H1 (cell line): ENCODE measurements around the gene NEGR1. TPM values are rescaled to one million over a fixed set of nuclear protein-coding genes. Genes with fewer than 3 reads are reported as not detected.

ENCODE experiments used
- CTCF ChIA-PET: fragments of 300-600 bp; sonication (Branson Sonifier 250); formaldehyde crosslinking; loops from one replicate; lab custom pipeline; 2021; ENCODE audit not compliant: partially characterized antibody; lab: Charles Lee
- POLR2A ChIA-PET: fragments of 300-600 bp; sonication (Branson Sonifier 250); formaldehyde crosslinking; loops from one replicate; lab custom pipeline; 2021; ENCODE audit warnings: inconsistent platforms; ENCODE audit not compliant: partially characterized antibody; lab: Charles Lee
- DNase-seq, 2 experiments: peaks; one replicate each; pipeline versions ENCODE4 v3.0.0 to v3.0.0-alpha.2; 2010 to 2022; ENCODE audit warnings: low spot score in 2 of 2, low read depth in 1 of 2, mixed read lengths in 1 of 2
- FAIRE-seq: peaks from 2 replicates; lab custom pipeline; 2011; peaks lifted over from hg19 to GRCh38; lab: Jason Lieb, UNC
- H2AFZ ChIP-seq: 2 replicates; pipeline ENCODE4 v1.8.1; 2012; ENCODE audit warnings: low read length, inconsistent platforms
- H2AK5ac ChIP-seq: 2 replicates; pipeline ENCODE4 v1.6.1; 2013; ENCODE audit warnings: low read depth, low read length
- H2BK120ac ChIP-seq: replicated peaks from 2 replicates; pipeline ENCODE3; 2013; ENCODE audit warnings: low read depth, low read length, inconsistent platforms
- H2BK12ac ChIP-seq: 2 replicates; pipeline ENCODE4 v1.6.1; 2013; ENCODE audit warnings: low read depth, low read length
- H2BK15ac ChIP-seq: 2 replicates; pipeline ENCODE4 v1.6.1; 2013; ENCODE audit warnings: low read length
- H2BK20ac ChIP-seq: 2 replicates; pipeline ENCODE4 v1.6.1; 2013; ENCODE audit warnings: low read length
- H2BK5ac ChIP-seq: 2 replicates; pipeline ENCODE4 v1.6.1; 2013; ENCODE audit warnings: low read depth, low read length
- H3K14ac ChIP-seq: 2 replicates; pipeline ENCODE4 v1.6.1; 2013; ENCODE audit warnings: inconsistent platforms; ENCODE audit not compliant: insufficient read length
- H3K18ac ChIP-seq: 2 replicates; pipeline ENCODE4 v1.6.1; 2013; ENCODE audit warnings: low read length; ENCODE audit errors: extremely low read depth
- H3K23ac ChIP-seq: 2 replicates; pipeline ENCODE4 v1.6.1; 2013; ENCODE audit warnings: inconsistent platforms; ENCODE audit not compliant: insufficient read length
- H3K23me2 ChIP-seq: 2 replicates; pipeline ENCODE4 v1.6.1; 2013; ENCODE audit warnings: low read depth, low read length
- H3K27ac ChIP-seq: 2 replicates; pipeline ENCODE4 v1.6.1; 2011; ENCODE audit warnings: low read depth, low read length, inconsistent platforms
- H3K27me3 ChIP-seq, 4 experiments: replicated peaks in 1 of 4; 1 replicate in 1 of 4; 2 replicates in 3 of 4; pipeline versions ENCODE4 v1.6.1 to v1.8.1; 2011 to 2013; ENCODE audit warnings: low read length in 3 of 4, mild to moderate bottlenecking in 3 of 4, inconsistent platforms in 2 of 4, mixed read lengths in 2 of 4, moderate library complexity in 1 of 4; ENCODE audit not compliant: control insufficient read depth in 3 of 4, insufficient read depth in 3 of 4; ENCODE audit errors: extremely low read depth in 1 of 4
- H3K36me3 ChIP-seq, 4 experiments: 2 replicates each; pipeline versions ENCODE4 v1.6.1 to v1.8.1; 2011 to 2013; ENCODE audit warnings: mild to moderate bottlenecking in 4 of 4, low read length in 3 of 4, moderate library complexity in 2 of 4, control low read depth in 1 of 4, inconsistent platforms in 1 of 4; ENCODE audit not compliant: insufficient read depth in 4 of 4, control insufficient read depth in 2 of 4
- H3K4ac ChIP-seq: replicated peaks from 2 replicates; pipeline ENCODE3; 2013; ENCODE audit warnings: low read length, low read depth, mixed read lengths, inconsistent platforms; ENCODE audit not compliant: insufficient read length
- H3K4me1 ChIP-seq, 4 experiments: replicated peaks in 1 of 4; 1 replicate in 1 of 4; 2 replicates in 3 of 4; pipeline versions ENCODE4 v1.6.1 to v1.8.1; 2011 to 2013; ENCODE audit warnings: low read length in 3 of 4, inconsistent platforms in 2 of 4, mixed read lengths in 1 of 4; ENCODE audit not compliant: insufficient read depth in 4 of 4, control insufficient read depth in 3 of 4
- H3K4me2 ChIP-seq, 2 experiments: 2 replicates each; pipeline versions ENCODE4 v1.6.1 to v1.8.1; 2011 to 2013; ENCODE audit warnings: low read depth in 2 of 2, low read length in 2 of 2, control low read depth in 1 of 2, inconsistent platforms in 1 of 2, mild to moderate bottlenecking in 1 of 2; ENCODE audit not compliant: insufficient read depth in 1 of 2
- H3K4me3 ChIP-seq, 4 experiments: fragments of 200-600, 300-600 bp in 1 of 4; sonication (generic), shearing (Covaris generic), sonication (Bioruptor Twin) in 1 of 4; 2 replicates each; pipeline versions ENCODE4 v1.5.1 to v1.8.1; 2011 to 2016; ENCODE audit warnings: low read length in 4 of 4, low read depth in 3 of 4, control low read depth in 2 of 4, inconsistent platforms in 2 of 4, mild to moderate bottlenecking in 2 of 4, mixed read lengths in 1 of 4, moderate library complexity in 1 of 4; ENCODE audit not compliant: insufficient read depth in 2 of 4; ENCODE audit errors: extremely low read depth in 1 of 4
- H3K56ac ChIP-seq: replicated peaks from 2 replicates; pipeline ENCODE3; 2013; ENCODE audit warnings: low read depth, mild to moderate bottlenecking, mixed read lengths, low read length, inconsistent platforms; ENCODE audit not compliant: insufficient read length
- H3K79me1 ChIP-seq: 2 replicates; pipeline ENCODE4 v1.6.1; 2013; ENCODE audit warnings: low read depth, low read length, control low read depth
- H3K79me2 ChIP-seq, 2 experiments: 2 replicates each; pipeline versions ENCODE4 v1.6.1 to v1.8.1; 2012 to 2013; ENCODE audit warnings: low read length in 2 of 2, mild to moderate bottlenecking in 2 of 2, inconsistent platforms in 1 of 2; ENCODE audit not compliant: insufficient read depth in 2 of 2, control insufficient read depth in 1 of 2
- H3K9ac ChIP-seq, 4 experiments: replicated peaks in 1 of 4; 1 replicate in 1 of 4; 2 replicates in 3 of 4; pipeline versions ENCODE4 v1.6.1 to v1.8.1; 2011 to 2013; ENCODE audit warnings: low read depth in 3 of 4, low read length in 3 of 4, control low read depth in 2 of 4, mild to moderate bottlenecking in 2 of 4, moderate library complexity in 2 of 4, inconsistent platforms in 1 of 4; ENCODE audit errors: extremely low read depth in 1 of 4
- H3K9me3 ChIP-seq, 2 experiments: 2 replicates each; pipeline versions ENCODE4 v1.6.1 to v1.8.1; 2012 to 2013; ENCODE audit warnings: mild to moderate bottlenecking in 2 of 2, moderate library complexity in 2 of 2, control low read depth in 1 of 2, inconsistent platforms in 1 of 2, low read depth in 1 of 2, low read length in 1 of 2, mixed read lengths in 1 of 2; ENCODE audit not compliant: insufficient read depth in 2 of 2
- H4K20me1 ChIP-seq, 2 experiments: replicated peaks in 1 of 2; 2 replicates each; pipeline versions ENCODE3 to v1.8.1; 2011 to 2013; ENCODE audit warnings: inconsistent platforms in 2 of 2, low read length in 2 of 2, mild to moderate bottlenecking in 1 of 2; ENCODE audit not compliant: insufficient read depth in 2 of 2, control insufficient read depth in 1 of 2
- H4K5ac ChIP-seq: 2 replicates; pipeline ENCODE4 v1.6.1; 2013; ENCODE audit warnings: low read length, low read depth, mixed read lengths, inconsistent platforms; ENCODE audit not compliant: insufficient read length
- H4K8ac ChIP-seq: 2 replicates; pipeline ENCODE4 v1.8.0; 2013; ENCODE audit warnings: mild to moderate bottlenecking, moderate library complexity, low read length, inconsistent platforms; ENCODE audit not compliant: insufficient read depth; ENCODE audit errors: extremely low read depth
- H4K91ac ChIP-seq: replicated peaks from 2 replicates; pipeline ENCODE3; 2013; ENCODE audit warnings: low read length, mixed read lengths, inconsistent platforms; ENCODE audit not compliant: insufficient read length
- BACH1 ChIP-seq: IDR thresholded peaks from 2 replicates; pipeline ENCODE4 v1.6.1; 2012; ENCODE audit warnings: low read length, improper control_type of control experiment
- BCL11A ChIP-seq, 2 experiments: IDR thresholded peaks; one replicate each; pipeline ENCODE4 v1.6.1; 2011; ENCODE audit warnings: low read depth in 2 of 2, low read length in 2 of 2, mild to moderate bottlenecking in 2 of 2
- BRCA1 ChIP-seq: IDR thresholded peaks from 2 replicates; pipeline ENCODE4 v1.6.1; 2012; ENCODE audit warnings: low read depth, low read length, improper control_type of control experiment
- CTBP2 ChIP-seq: IDR thresholded peaks from 2 replicates; pipeline ENCODE4 v1.7.0; 2011; ENCODE audit warnings: borderline replicate concordance, mild to moderate bottlenecking, moderate library complexity, mixed read lengths, low read length; ENCODE audit not compliant: insufficient read depth, insufficient read length
- E2F6 ChIP-seq: IDR thresholded peaks from 2 replicates; pipeline ENCODE4 v1.6.1; 2012; ENCODE audit warnings: inconsistent platforms
- EGR1 ChIP-seq: IDR thresholded peaks from 2 replicates; pipeline ENCODE4 v1.6.1; 2011; ENCODE audit warnings: low read depth, low read length, borderline replicate concordance
- EZH2 ChIP-seq: fragments of 200-600 bp; sonication (generic); IDR thresholded peaks from 2 replicates; pipeline ENCODE4 v1.7.1; 2012; ENCODE audit warnings: low read depth, mild to moderate bottlenecking, moderate library complexity, low read length, inconsistent platforms; ENCODE audit not compliant: severe bottlenecking
- HDAC6 ChIP-seq: IDR thresholded peaks from one replicate; pipeline ENCODE4 v1.7.1; 2012; ENCODE audit warnings: low read depth, mild to moderate bottlenecking, inconsistent platforms, low read length, moderate library complexity
- JUN ChIP-seq: IDR thresholded peaks from 2 replicates; pipeline ENCODE4 v1.6.1; 2011; ENCODE audit warnings: low read depth, mild to moderate bottlenecking, improper control_type of control experiment, low read length
- JUND ChIP-seq: IDR thresholded peaks from 2 replicates; pipeline ENCODE4 v1.6.1; 2011; ENCODE audit warnings: mild to moderate bottlenecking, improper control_type of control experiment, low read length
- NRF1 ChIP-seq: IDR thresholded peaks from 2 replicates; pipeline ENCODE4 v1.6.1; 2011; ENCODE audit warnings: mild to moderate bottlenecking, low read depth, low read length, improper control_type of control experiment
- SP1 ChIP-seq: IDR thresholded peaks from 2 replicates; pipeline ENCODE4 v1.6.1; 2011; ENCODE audit warnings: low read depth, low read length
- SUZ12 ChIP-seq: fragments of 200-600 bp; sonication (generic); IDR thresholded peaks from 2 replicates; pipeline ENCODE4 v1.6.1; 2012; ENCODE audit warnings: mild to moderate bottlenecking, inconsistent platforms, low read length, moderate library complexity, mixed read lengths
- WGBS, 2 experiments: shearing (Covaris generic) in 1 of 2; methylation state at CpG; one replicate each; pipeline versions ENCODE4 v1.1.6 to v1.1.7; 2013 to 2015; ENCODE audit warnings: low lambda C conversion rate in 2 of 2, mixed read lengths in 2 of 2, inconsistent platforms in 1 of 2, low coverage in 1 of 2, missing lambda C conversion rate in 1 of 2; ENCODE audit not compliant: insufficient replicate concordance in 2 of 2, insufficient coverage in 1 of 2, insufficient read length in 1 of 2; ENCODE audit errors: extremely low coverage in 1 of 2, missing lambda C conversion rate in 1 of 2; 5-methylcytosine and 5-hydroxymethylcytosine counted together
- polyA plus RNA-seq, 7 experiments: library from polyadenylated mRNA; depleted of rRNA in 3 of 7; stranded (reverse) in 5 of 7; unstranded in 2 of 7; fragments of >200 nt in 5 of 7; fragments of 200-250 nt in 2 of 7; gene quantifications; 1 replicate in 5 of 7; 2 replicates in 1 of 7; 4 replicates in 1 of 7; pipeline versions ENCODE4 v1.2.1 to v1.2.3, GENCODE V29; 2011 to 2013; ENCODE audit warnings: missing spikeins in 2 of 7, mixed read lengths in 2 of 7
- total RNA-seq: library from RNA; stranded (reverse); fragmentation: NEBNext Ultra II Directional; extraction: Animal tissue kit (Norgen Biotek cat#: 25700); gene quantifications from 2 replicates; pipeline ENCODE4 v1.2.1, GENCODE V29; 2021

The NEGR1 gene
- total and polyA plus RNA-seq, 2 of the 8 experiments (the other 6 are each of a cell fraction or from before 2014, with no cell fraction given) = 0.71 to 1.3 TPM

- H2AK5ac ChIP-seq = no peak overlapping the region
- H2BK5ac ChIP-seq = no peak overlapping the region
- H3K27me3 ChIP-seq = no peaks in the 10 kb centered on the region
- H3K56ac ChIP-seq = no peak overlapping the region
- no peak overlapping the region for H4K8ac ChIP-seq
- no peak overlapping the region for H4K5ac ChIP-seq
- no peak overlapping the region for H4K91ac ChIP-seq
- H3K9ac ChIP-seq = no peak overlapping the region
- DNase-seq (no peak), FAIRE-seq (no peak)
- no peak overlapping the region for H3K27ac ChIP-seq
- H2BK15ac ChIP-seq = no peak overlapping the region
- no peak overlapping the region for H3K4me3 ChIP-seq
- H3K14ac ChIP-seq = no peak overlapping the region
- ChIA-PET POLR2A (no interaction called here), CTCF (no interaction called here)
- H2AFZ ChIP-seq = no peak overlapping the region
- no peak overlapping the region for H3K4ac ChIP-seq
- no peaks in the 10 kb centered on the region for H3K79me2 ChIP-seq
- no peak overlapping the region for H3K18ac ChIP-seq
- H2BK20ac ChIP-seq = no peak overlapping the region
- peaks cover 0 to 3% (median 0%) of the 10 kb centered on the region in 4 experiments; a peak in 3 of 7 replicates for H3K4me1 ChIP-seq
- no peak overlapping the region for H2BK12ac ChIP-seq
- H3K4me2 ChIP-seq = no peak overlapping the region
- no peaks in the 10 kb centered on the region for H4K20me1 ChIP-seq
- no peaks in the 10 kb centered on the region for H3K23me2 ChIP-seq
- no peaks in the 10 kb centered on the region for H3K9me3 ChIP-seq
- H3K36me3 ChIP-seq = no peaks in the 10 kb centered on the region
- H2BK120ac ChIP-seq = no peak overlapping the region
- WGBS, 2 experiments = 75% methylated on average over 1 of the region's 1 CpG; no CpG with 5 or more reads in 1 of the 2 experiments
- H3K79me1 ChIP-seq = no peaks in the 10 kb centered on the region
- no peak overlapping the region for H3K23ac ChIP-seq
- TF ChIP-seq EGR1 = no peak
- no peak for TF ChIP-seq NRF1
- TF ChIP-seq E2F6 = no peak
- no peak for TF ChIP-seq JUND
- TF ChIP-seq BACH1 = no peak
- no peak for TF ChIP-seq SP1
- no peak for TF ChIP-seq SUZ12
- TF ChIP-seq BRCA1 = no peak
- no peak for TF ChIP-seq BCL11A (IDR thresholded peaks at IDR 0.05; ENCODE audit: low read depth in 2 of 2, low read length in 2 of 2)
- TF ChIP-seq JUN = no peak
- no peak for TF ChIP-seq HDAC6
- TF ChIP-seq CTBP2 = no peak
- no peak for TF ChIP-seq EZH2
Observed at GRCh38 chr1:71774705-71775104, 507.6 kb downstream of the NEGR1 start.
